WTC11 (cell line): ENCODE data around the gene SMARCA4.

Source experiments
- KAT7 ChIP-seq: sonication (generic); formaldehyde crosslinking; IDR thresholded peaks from 2 replicates; pipeline ENCODE4 v1.8.1; 2023; ENCODE audit warnings: missing genetic modification reagents, mild to moderate bottlenecking, borderline replicate concordance
- MYBL2 ChIP-seq: sonication (generic); formaldehyde crosslinking; IDR thresholded peaks from 2 replicates; pipeline ENCODE4 v1.8.1; 2023; ENCODE audit warnings: mild to moderate bottlenecking, moderate library complexity, missing genetic modification reagents
- SP1 ChIP-seq: sonication (generic); formaldehyde crosslinking; conservative IDR thresholded peaks from 2 replicates; pipeline ENCODE4 v1.8.1; 2022; ENCODE audit warnings: missing genetic modification reagents
- TF ChIP-seq, protein P1 (sequence below): fragments of 250-450 bp; sonication (Bioruptor Pico); IDR thresholded peaks from 2 replicates; pipeline ENCODE4 v1.8.0; 2021; ENCODE audit warnings: mild to moderate bottlenecking

DNA sequence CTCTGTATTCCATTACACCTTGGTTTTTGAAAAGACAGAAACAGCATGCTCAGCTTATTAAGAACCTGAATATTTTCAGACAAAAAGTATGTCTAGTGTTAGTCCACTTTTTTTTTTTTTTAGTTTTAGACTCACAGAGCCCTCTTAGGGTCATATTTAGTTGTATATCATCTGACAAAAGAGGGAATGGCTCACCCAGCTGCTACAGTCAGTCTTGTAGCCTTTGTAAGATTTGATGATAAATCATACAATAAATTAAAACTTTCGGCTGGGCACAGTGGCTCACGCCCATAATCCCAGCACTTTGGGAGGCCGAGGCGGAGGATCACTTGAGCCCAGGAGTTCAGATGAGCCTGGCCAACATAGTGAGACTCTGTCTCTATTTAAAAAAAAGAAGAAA is 84.7 kb downstream of the SMARCA4 start:
- TF ChIP-seq KAT7 (CRISPR knock-in tag) = no peak
- TF ChIP-seq SP1 = no peak
- TF ChIP-seq, protein P1, sequence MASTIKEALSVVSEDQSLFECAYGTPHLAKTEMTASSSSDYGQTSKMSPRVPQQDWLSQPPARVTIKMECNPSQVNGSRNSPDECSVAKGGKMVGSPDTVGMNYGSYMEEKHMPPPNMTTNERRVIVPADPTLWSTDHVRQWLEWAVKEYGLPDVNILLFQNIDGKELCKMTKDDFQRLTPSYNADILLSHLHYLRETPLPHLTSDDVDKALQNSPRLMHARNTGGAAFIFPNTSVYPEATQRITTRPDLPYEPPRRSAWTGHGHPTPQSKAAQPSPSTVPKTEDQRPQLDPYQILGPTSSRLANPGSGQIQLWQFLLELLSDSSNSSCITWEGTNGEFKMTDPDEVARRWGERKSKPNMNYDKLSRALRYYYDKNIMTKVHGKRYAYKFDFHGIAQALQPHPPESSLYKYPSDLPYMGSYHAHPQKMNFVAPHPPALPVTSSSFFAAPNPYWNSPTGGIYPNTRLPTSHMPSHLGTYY (CRISPR knock-in tag) = no peak
- no peak for TF ChIP-seq MYBL2 (CRISPR knock-in tag)
